Liver (tissue), 9 donors: Measurements from ENCODE around the gene ENTPD7. TPM values are rescaled to one million over a fixed set of nuclear protein-coding genes. Genes with fewer than 3 reads are reported as not detected.

ENCODE experiments used
- DNase-seq: peaks from one replicate; pipeline ENCODE4 v3.0.0-alpha.2; 2017; ENCODE audit warnings: low spot score
- H3K27ac ChIP-seq, 2 donors: one replicate each; pipeline ENCODE4 v1.7.0; 2013; ENCODE audit warnings: inconsistent platforms in 2 of 2, low read length in 2 of 2, control low read depth in 1 of 2, low read depth in 1 of 2, mild to moderate bottlenecking in 1 of 2
- H3K27me3 ChIP-seq, 4 donors: one replicate each; pipeline versions ENCODE4 v1.6.1 to v1.7.0; 2013; ENCODE audit warnings: low read length in 3 of 4, inconsistent platforms in 1 of 4, mild to moderate bottlenecking in 1 of 4, moderate library complexity in 1 of 4; ENCODE audit not compliant: control insufficient read depth in 4 of 4, insufficient read depth in 4 of 4
- H3K36me3 ChIP-seq, 4 donors: one replicate each; pipeline versions ENCODE4 v1.6.1 to v1.7.0; 2013; ENCODE audit warnings: low read length in 3 of 4, mild to moderate bottlenecking in 3 of 4, low read depth in 1 of 4, moderate library complexity in 1 of 4; ENCODE audit not compliant: control insufficient read depth in 4 of 4, insufficient read depth in 3 of 4
- H3K4me1 ChIP-seq, 4 donors: one replicate each; pipeline versions ENCODE4 v1.6.1 to v1.7.0; 2013; ENCODE audit warnings: low read length in 3 of 4, mild to moderate bottlenecking in 3 of 4, moderate library complexity in 1 of 4; ENCODE audit not compliant: control insufficient read depth in 4 of 4, insufficient read depth in 4 of 4
- H3K4me3 ChIP-seq, 3 donors: one replicate each; pipeline versions ENCODE4 v1.6.1 to v1.7.0; 2013; ENCODE audit warnings: low read length in 3 of 3, control low read depth in 1 of 3, low read depth in 1 of 3, mild to moderate bottlenecking in 1 of 3
- H3K9ac ChIP-seq, 2 donors: one replicate each; pipeline ENCODE4 v1.7.0; 2013; ENCODE audit warnings: low read length in 2 of 2, mild to moderate bottlenecking in 2 of 2, moderate library complexity in 2 of 2, control low read depth in 1 of 2, low read depth in 1 of 2
- H3K9me3 ChIP-seq, 4 donors: one replicate each; pipeline versions ENCODE4 v1.6.1 to v1.7.0; 2013; ENCODE audit warnings: low read length in 3 of 4; ENCODE audit not compliant: control insufficient read depth in 4 of 4
- ATF3 ChIP-seq: IDR thresholded peaks from 2 replicates; pipeline ENCODE4 v1.6.1; 2016; ENCODE audit warnings: antibody characterized with exemption
- GABPA ChIP-seq, 2 donors: IDR thresholded peaks in 1 of 2; conservative IDR thresholded peaks in 1 of 2; 2 replicates each; pipeline ENCODE4 v1.6.1; 2016; ENCODE audit warnings: antibody characterized with exemption in 2 of 2, mild to moderate bottlenecking in 1 of 2, moderate library complexity in 1 of 2
- NR2F2 ChIP-seq: IDR thresholded peaks from 2 replicates; pipeline ENCODE4 v1.6.1; 2016; ENCODE audit warnings: antibody characterized with exemption
- RAD21 ChIP-seq, 2 donors: IDR thresholded peaks; 2 replicates each; pipeline ENCODE4 v1.6.1; 2016; ENCODE audit warnings: antibody characterized with exemption in 2 of 2, mild to moderate bottlenecking in 2 of 2
- REST ChIP-seq: IDR thresholded peaks from 2 replicates; pipeline ENCODE4 v1.6.1; 2016; ENCODE audit warnings: antibody characterized with exemption, mild to moderate bottlenecking
- RXRA ChIP-seq, 2 donors: IDR thresholded peaks; 2 replicates each; pipeline ENCODE4 v1.6.1; 2017 to 2018; ENCODE audit warnings: antibody characterized with exemption in 2 of 2, mild to moderate bottlenecking in 1 of 2
- SP1 ChIP-seq: IDR thresholded peaks from 2 replicates; pipeline ENCODE4 v1.6.1; 2018; ENCODE audit warnings: antibody characterized with exemption, mild to moderate bottlenecking
- WGBS: extraction: QIAGEN DNeasy Blood & Tissue Kit; methylation state at CpG from one replicate; pipeline ENCODE4 v1.1.7; 2013; 5-methylcytosine and 5-hydroxymethylcytosine counted together
- polyA plus RNA-seq, 2 donors: library from polyadenylated mRNA; stranded (reverse) in 1 of 2; unstranded in 1 of 2; fragments of 200-250 nt in 1 of 2; fragments of >200 nt in 1 of 2; fragmentation: Nextera tagmentation in 1 of 2; extraction: Ambion mirVana in 1 of 2; gene quantifications; one replicate each; pipeline versions ENCODE4 v1.2.1 to v1.2.3, GENCODE V29; 2013 to 2015
- total RNA-seq, 2 donors: library from RNA; depleted of rRNA; stranded (reverse); fragments of >200 nt; gene quantifications; one replicate each; pipeline ENCODE4 v1.2.3, GENCODE V29; 2014
- TF ChIP-seq, protein P1 (sequence below): IDR thresholded peaks from 2 replicates; pipeline ENCODE4 v1.6.1; 2016; ENCODE audit warnings: antibody characterized with exemption
- donor health status: healthy.
- donor health status: healthy.
- donor health status: healthy.
- donor health status: healthy.
- donor health status: healthy.

ENTPD7 gene
- total and polyA plus RNA-seq, 4 donors: 2.0 to 27.2 (median 12.1) TPM

DNA sequence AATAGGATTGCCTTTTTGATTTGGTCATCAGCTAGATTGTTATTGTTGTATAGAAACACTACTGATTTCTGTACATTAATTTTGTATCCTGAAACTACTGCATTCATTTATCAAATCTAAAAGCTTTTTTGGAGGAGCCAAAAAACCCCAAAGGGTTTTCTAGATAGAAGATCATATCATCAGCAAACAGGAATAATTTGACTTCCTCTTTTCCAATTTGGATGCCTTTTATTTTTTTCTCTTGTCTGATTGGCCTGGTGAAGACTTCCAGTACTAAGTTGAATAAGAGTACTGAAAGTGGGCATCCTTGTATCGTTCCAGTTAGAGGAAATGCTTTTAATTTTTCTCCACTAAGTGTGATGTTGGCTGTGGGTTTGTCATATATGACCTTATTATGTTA is 10.6 kb upstream of the ENTPD7 start (continued):
- no peak for TF ChIP-seq GABPA (IDR thresholded peaks at IDR 0.05 in 1 of 2, conservative IDR thresholded peaks at IDR 0.05 in 1 of 2)
- TF ChIP-seq NR2F2: no peak
- no peak for TF ChIP-seq SP1

DNA sequence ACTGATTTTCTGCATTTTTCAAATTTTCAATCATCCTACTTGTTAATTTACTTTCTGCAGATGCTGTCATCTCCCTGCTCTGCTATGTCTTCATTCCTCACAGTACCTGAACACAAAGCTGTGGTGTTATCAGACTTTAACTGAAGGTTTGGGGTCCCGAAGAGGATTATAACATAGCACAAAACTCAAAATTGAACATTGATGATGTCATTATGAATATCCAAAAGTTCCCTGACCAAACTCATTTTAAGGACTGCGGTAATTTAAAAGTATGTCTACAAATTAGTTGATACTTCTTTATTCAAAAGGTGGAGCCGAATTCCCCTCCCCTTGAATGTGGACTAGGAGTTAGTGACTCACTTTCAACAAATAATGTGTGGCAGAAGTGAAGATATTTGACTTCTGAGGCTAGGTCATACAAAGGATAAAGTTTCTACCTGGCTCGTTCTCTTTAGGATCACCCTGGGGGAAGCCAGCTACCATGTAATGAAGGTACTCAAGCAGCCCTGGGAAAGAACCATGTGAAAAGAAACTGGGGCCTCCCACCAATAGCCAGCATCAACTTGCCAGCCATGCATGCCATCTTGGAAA is 6.4 kb upstream of the ENTPD7 start:
- no peak for TF ChIP-seq ATF3
- TF ChIP-seq RAD21 (IDR thresholded peaks at IDR 0.05): no peak
- TF ChIP-seq, protein P1, sequence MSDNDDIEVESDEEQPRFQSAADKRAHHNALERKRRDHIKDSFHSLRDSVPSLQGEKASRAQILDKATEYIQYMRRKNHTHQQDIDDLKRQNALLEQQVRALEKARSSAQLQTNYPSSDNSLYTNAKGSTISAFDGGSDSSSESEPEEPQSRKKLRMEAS: no peak
- no peak for TF ChIP-seq REST
- H3K4me3 ChIP-seq: no peak overlapping the region
- 95% methylated on average over 4 of the region's 4 CpGs for WGBS
- no peaks in the 10 kb centered on the region for H3K27me3 ChIP-seq
- no peak overlapping the region for H3K9ac ChIP-seq
- peaks cover 0 to 3% (median 1%) of the 10 kb centered on the region in 4 donors for H3K4me1 ChIP-seq
- peaks cover 0 to 2% (median 0%) of the 10 kb centered on the region in 4 donors for H3K36me3 ChIP-seq
- H3K9me3 ChIP-seq: no peaks in the 10 kb centered on the region
- no peak overlapping the region for H3K27ac ChIP-seq
- DNase-seq: no peak

DNA sequence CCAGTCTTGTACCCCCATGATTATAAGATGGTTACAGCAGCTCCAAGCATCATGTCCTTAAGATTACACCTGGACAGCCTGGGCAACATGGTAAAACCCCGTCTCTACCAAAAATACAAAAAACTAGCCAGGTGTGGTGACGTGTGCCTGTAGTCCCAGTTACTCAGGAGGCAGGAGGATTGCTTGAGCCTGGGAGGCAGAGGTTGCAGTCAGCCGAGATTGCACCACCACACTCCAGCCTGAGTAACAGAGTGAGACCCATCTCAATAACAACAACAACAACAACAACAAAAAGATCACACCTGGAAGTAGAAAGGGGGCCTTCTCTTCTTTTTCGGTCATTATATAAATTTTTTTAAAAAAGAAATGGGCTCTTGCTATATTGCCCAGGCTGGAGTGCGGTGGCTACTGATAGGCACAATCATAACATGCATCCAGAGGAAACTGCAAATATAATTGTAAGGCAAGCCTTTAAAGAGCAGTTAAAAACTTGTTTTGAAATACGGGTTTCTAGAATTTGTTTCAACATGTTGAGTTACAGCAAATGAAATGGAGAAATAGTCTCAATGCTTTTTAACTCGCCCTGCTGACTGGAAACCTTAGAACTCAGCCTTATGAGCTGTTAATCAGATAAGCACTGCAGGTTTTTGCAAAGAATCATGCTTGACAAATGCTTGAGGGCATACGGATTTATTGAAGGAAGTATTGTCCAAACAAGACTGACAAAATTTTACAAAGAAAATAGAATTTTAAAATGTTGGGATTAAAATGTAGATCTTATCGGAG is 4.7 kb upstream of the ENTPD7 start:
- Histone ChIP-seq H3K27ac (no peak overlapping the region), H3K9me3 (no peaks in the 10 kb centered on the region), H3K4me3 (no peak overlapping the region), H3K36me3 (peaks cover 0 to 2% (median 0%) of the 10 kb centered on the region in 4 donors), H3K9ac (no peak overlapping the region), H3K4me1 (peaks cover 0 to 9% (median 2%) of the 10 kb centered on the region in 4 donors), H3K27me3 (no peaks in the 10 kb centered on the region)
- TF ChIP-seq RXRA (IDR thresholded peaks at IDR 0.05): no peak
- DNase-seq: no peak
- WGBS: 91% methylated on average over 9 of the region's 9 CpGs
